Choroid plexus epithelial cell (primary cell): ENCODE results near the gene C11orf98.
A peak's percentile ranks its signal among the peaks of the same experiment; 100 is the strongest.

Experiments used
- DNase-seq: peaks from one replicate; pipeline ENCODE4 v3.0.0-alpha.2; 2010; ENCODE audit warnings: low read depth
- H3K4me3 ChIP-seq: 2 replicates; pipeline ENCODE4 v1.5.1; 2011; ENCODE audit warnings: low read depth, mild to moderate bottlenecking, control low read depth, low read length, moderate library complexity
- TF ChIP-seq, protein P1 (sequence below): conservative IDR thresholded peaks from 2 replicates; pipeline ENCODE4 v1.5.1; 2011; ENCODE audit warnings: low read depth, mild to moderate bottlenecking, control low read depth, inconsistent platforms, low read length, moderate library complexity

C11orf98 gene

DNA sequence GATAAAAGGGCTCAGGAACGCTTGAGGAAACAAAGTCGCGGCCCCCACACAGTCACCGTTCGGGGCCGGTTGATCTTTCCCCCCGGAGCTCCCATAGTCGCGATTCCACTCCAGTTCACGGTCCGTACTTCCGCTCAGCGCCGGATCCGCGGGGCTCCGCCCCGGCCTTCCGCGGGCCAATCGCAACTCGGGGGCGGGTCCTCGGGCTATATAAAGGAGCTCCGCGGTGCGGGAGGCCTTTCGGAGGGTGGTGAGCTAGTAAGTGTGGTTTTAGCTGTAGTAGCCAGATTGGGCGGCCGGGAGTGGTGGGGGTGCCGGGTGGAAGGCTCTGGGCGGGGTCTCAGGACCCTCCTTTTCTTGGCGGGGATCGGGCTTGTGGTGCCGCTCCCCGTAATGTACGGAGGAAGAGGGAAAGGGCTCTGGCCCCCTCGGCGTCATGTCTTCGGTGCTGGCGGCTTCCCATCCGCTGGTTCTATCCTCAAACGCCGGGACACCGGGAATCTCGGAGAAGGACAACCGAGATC, at the start of gene C11orf98, which contains the start of gene CSKMT:
C11orf98 (minus strand) TSS at position 136 of the 524 bp plus-strand sequence; CDS start at position 95, 41 bp downstream.
CSKMT (plus strand) TSS at position 238 of the 524 bp plus-strand sequence. CDS start 568 bp downstream, outside the sequence.
- peak within 1 kb of the TSS; percentile 83 for H3K4me3 ChIP-seq
- TF ChIP-seq, protein P1, sequence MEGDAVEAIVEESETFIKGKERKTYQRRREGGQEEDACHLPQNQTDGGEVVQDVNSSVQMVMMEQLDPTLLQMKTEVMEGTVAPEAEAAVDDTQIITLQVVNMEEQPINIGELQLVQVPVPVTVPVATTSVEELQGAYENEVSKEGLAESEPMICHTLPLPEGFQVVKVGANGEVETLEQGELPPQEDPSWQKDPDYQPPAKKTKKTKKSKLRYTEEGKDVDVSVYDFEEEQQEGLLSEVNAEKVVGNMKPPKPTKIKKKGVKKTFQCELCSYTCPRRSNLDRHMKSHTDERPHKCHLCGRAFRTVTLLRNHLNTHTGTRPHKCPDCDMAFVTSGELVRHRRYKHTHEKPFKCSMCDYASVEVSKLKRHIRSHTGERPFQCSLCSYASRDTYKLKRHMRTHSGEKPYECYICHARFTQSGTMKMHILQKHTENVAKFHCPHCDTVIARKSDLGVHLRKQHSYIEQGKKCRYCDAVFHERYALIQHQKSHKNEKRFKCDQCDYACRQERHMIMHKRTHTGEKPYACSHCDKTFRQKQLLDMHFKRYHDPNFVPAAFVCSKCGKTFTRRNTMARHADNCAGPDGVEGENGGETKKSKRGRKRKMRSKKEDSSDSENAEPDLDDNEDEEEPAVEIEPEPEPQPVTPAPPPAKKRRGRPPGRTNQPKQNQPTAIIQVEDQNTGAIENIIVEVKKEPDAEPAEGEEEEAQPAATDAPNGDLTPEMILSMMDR, result no peak
- peak; percentile 96 for DNase-seq

GRCh38 chr11:62713343-62713742, 48.3 kb upstream of the C11orf98 start:
- DNase-seq, result no peak
- TF ChIP-seq, protein P1, result no peak
- no peak overlapping the region for H3K4me3 ChIP-seq

DNA sequence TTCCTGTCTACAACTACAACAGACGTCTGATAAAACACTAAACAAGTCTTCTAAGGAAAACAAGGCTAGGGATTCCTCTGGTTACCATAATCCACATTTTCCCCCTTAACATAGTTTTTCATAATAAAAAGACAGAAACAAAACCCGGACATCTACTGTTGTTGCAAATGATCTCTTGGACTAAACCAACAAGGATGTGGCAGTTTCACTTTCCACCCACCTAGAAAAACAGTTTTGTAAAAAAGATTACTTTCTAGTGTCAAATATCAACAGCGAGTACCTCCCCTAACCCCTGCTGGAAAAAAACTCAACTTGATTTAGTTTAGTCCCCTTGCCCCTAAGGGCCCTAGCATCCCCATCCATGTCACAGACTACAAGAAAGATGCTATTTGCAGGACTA, 47.9 kb upstream of the C11orf98 start:
- TF ChIP-seq, protein P1, result no peak
- DNase-seq, result no peak
- H3K4me3 ChIP-seq, result no peak overlapping the region

DNA sequence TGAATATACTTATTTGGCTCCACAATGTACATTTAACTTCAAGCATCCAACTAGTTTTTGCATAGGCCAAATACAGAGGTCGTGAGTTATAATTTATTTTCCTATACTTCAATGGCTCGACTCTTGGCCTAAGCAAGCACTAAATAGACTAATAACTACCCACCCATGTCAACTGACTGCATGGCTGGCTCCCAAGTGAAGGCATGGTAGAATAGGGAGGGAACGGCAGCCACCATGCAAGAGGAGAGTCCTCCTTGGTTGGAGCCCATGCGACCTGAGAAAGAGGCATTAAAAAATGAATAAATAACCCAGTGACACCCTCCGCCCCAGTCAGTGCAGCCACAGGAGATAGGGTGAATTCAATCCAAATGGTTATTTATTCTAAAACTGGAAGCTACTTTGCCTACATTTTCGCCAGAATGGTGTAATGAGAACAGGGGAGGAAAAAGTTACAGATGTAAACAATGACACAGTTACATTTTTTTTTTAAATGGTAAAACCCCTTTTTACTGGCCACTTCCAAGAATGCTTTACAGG, 47.3 kb upstream of the C11orf98 start:
- TF ChIP-seq, protein P1, result no peak
- no peak overlapping the region for H3K4me3 ChIP-seq
- DNase-seq, result no peak

- H3K4me3 ChIP-seq, result peak overlapping the region; percentile 68
- DNase-seq, result peak; percentile 62
- TF ChIP-seq, protein P1, result no peak
Observed at GRCh38 chr11:62710001-62710345, 45.0 kb upstream of the C11orf98 start.

DNA sequence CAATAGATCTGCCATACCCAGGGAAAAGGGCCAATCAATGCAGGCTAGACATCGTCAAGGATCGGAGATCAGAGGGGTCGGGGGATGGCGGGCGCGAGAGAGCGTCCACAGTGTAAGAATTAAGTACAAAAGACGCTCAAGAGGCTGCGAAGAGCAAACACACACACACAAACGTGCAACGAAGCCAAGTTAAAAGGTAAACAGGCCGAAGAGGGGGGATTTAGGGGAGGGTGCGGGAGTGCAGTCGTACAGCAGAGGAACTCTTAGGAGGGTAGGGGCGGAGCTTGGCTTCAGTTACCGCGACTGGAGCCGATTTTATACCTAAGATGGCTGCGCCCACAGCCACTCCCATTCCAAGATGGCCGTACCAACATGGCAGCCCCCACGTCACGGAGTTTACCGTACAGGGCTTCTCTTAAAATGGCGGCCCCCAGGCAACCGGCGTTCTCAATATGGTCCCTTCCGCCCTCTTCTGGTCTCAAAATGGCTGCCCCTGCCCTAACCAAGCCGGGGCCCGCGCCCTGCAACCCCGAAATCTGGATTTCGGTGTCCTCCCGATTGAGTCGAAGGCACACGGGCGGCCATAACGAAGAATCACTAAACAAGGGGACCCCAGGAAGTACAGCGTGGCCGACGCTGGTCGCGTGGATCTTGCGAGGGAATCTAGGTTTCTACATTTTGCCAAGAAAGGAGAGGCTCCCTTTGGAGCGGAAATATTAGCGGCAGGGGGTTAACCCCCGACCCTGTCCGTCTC, 44.4 kb upstream of the C11orf98 start:
- DNase-seq, result peak; percentile 99
- TF ChIP-seq, protein P1, result no peak
- H3K4me3 ChIP-seq, result peak overlapping the region; percentile 68
